ENCODE results near the gene IRGC.

The IRGC gene, protein sequence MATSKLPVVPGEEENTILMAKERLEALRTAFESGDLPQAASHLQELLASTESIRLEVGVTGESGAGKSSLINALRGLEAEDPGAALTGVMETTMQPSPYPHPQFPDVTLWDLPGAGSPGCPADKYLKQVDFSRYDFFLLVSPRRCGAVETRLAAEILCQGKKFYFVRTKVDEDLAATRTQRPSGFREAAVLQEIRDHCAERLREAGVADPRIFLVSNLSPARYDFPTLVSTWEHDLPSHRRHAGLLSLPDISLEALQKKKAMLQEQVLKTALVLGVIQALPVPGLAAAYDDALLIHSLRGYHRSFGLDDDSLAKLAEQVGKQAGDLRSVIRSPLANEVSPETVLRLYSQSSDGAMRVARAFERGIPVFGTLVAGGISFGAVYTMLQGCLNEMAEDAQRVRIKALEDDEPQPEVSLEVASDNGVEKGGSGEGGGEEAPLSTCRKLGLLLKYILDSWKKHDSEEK

DNA sequence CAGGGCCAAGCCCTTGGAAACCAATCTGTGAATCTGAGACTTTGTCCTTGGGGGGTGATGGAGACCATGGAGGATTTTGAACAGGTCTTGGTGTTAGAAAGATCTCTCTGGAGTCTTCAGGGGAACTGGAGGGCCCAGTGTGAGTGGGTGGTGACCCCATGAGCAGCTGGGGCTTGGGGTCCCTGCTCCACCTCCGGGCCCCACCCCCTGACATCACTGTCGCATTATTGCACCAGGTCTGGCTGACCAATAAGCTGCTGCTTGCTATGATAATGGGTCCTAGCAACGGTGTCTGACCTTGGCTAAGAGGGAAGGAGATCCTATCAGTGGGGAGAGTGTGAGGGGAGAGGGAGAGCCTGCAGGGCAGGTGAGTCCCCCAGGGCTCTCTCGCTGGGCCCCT lies at the start of gene IRGC:
Gene IRGC (plus strand): TSS at position 301 of the 400 bp plus-strand sequence. CDS start 2,483 bp downstream, outside the sequence.
- no peak within 1 kb of the TSS for H3K4me3 ChIP-seq (ENCODE audit: low read depth, low read length)
- TF ChIP-seq, protein P1, sequence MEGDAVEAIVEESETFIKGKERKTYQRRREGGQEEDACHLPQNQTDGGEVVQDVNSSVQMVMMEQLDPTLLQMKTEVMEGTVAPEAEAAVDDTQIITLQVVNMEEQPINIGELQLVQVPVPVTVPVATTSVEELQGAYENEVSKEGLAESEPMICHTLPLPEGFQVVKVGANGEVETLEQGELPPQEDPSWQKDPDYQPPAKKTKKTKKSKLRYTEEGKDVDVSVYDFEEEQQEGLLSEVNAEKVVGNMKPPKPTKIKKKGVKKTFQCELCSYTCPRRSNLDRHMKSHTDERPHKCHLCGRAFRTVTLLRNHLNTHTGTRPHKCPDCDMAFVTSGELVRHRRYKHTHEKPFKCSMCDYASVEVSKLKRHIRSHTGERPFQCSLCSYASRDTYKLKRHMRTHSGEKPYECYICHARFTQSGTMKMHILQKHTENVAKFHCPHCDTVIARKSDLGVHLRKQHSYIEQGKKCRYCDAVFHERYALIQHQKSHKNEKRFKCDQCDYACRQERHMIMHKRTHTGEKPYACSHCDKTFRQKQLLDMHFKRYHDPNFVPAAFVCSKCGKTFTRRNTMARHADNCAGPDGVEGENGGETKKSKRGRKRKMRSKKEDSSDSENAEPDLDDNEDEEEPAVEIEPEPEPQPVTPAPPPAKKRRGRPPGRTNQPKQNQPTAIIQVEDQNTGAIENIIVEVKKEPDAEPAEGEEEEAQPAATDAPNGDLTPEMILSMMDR (IDR thresholded peaks at IDR 0.05; ENCODE audit: borderline replicate concordance, insufficient read depth, low read depth, low read length) = no peak

DNA sequence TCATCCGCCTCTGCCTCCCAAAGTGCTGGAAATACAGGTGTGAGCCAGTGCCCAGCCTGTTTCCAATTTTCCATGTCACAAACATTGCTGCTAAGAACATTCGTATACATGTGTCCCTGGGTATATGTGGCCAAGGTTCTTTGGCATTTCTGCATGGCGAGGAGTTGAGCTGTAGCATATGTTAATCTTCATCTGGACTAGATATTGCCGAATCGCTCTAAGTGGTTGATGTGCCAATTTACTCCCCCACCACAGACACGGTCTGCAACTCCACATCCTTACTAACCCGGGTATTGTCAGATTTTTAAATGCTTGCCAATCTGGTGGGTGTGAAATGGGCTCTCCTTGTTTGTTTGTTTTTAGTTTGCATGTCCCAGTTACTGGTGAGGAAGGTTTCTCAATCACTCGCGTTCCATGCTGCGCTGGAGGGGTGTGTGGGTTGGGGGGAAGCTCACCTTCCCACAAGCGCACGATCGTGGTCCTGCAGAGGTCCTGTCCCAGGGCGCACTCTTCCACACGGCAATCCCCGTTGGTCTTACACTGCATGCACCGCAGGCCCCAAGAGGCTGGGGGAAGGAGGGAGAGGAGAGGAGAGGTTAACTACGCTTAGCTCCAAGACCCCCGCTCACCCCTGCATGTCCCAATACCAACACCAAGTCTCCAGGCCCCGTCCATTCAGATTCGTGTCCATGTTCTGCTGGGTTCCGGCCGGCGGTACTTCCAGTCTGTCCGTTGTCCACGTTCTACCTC lies 48.6 kb upstream of the IRGC start:
- H3K4me3 ChIP-seq (ENCODE audit: low read depth, low read length) = no peak overlapping the region
- TF ChIP-seq, protein P1 (IDR thresholded peaks at IDR 0.05; ENCODE audit: borderline replicate concordance, insufficient read depth, low read depth, low read length) = no peak

DNA sequence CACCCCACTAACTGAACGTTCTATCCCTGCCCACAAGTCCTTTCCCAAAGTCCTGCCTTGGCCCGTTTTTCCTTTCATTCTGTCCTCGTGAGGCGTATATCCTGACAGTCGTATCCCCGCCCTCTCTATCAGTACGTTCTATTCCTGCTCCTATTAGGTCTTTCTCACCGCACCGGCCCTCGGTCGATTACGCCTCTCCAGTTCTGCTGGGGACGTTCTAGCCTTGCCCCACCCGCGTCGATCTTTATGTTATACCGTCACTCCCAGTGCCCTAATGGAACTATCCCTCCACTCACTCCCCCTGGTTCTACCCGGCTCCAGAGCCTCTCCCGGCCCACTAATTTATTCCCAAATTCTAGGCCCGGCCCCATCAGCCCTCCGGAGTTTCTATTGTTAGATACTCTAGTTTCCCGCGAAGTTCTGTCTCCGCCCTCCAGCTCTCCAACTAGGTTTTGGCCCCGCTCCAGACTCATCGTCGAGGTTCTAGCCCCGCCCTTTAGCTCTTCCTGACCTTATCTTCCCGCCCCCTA lies 47.9 kb upstream of the IRGC start:
- H3K4me3 ChIP-seq (ENCODE audit: low read depth, low read length) = no peak overlapping the region
- TF ChIP-seq, protein P1 (IDR thresholded peaks at IDR 0.05; ENCODE audit: borderline replicate concordance, insufficient read depth, low read depth, low read length) = no peak

DNA sequence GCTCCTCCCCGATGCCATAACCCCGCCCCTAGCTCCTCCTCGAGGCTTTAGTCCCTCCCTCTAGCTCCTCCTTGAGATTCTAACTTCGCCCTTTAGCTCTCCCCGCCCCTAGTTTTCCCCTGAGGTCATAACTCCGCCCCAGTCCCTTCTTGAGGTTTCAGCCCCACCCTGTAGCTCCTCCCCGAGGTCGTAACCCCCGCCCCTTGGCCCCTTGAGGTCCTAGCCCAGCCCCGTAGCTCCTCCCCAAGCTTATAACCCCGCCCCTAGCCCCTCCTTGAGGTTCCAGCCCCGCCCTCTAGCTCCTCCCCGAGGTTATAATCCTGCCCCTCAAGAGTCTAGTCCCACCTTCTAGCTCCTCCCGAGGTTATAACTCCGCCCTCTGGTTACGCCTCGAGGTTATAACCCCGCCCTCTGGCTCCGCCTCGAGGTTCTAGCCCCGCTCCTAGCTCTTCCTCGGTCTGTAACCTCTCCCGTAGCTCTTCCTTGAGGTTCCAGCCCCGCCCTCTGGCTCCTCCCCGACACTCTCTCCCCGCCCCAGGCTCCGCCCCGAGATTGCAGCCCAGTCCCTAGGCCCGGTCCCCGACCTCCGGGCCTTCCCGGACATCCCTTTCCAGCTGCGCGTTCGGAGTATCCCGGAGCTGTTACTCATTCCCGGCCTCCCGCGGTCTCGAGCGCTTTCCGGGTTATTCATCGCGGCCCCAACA lies 47.3 kb upstream of the IRGC start:
- H3K4me3 ChIP-seq (ENCODE audit: low read depth, low read length) = peak overlapping the region; percentile 36
- TF ChIP-seq, protein P1 (IDR thresholded peaks at IDR 0.05; ENCODE audit: borderline replicate concordance, insufficient read depth, low read depth, low read length) = no peak

DNA sequence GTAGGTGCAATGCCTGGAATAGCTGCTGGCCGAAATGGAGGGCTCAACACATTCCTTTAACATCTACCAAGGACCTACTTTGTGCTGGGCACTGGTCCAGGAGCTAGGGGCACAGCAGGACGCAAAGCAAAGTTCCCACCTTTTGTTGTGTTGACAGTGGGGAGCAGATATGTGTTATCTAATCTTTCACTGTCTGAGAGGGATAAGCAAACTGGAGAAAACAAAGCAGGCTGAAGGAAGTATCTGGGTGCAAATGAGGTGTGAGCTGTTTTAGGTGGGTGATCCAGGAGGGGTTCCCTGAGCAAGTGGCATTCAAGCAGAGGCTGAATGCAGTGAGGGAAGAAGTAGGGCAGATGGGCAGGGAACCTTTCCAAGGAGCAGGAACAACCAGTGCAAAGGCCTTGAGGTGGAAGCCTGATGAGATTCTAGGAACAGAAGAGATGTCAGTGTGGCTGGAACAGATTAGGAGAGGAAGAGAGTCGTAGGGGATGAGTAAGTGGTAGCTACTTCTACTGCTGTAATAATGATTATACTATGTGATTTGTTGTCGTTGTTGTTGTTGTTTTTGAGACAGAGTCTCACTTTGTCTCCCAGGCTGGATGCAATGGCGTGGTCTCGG lies 43.7 kb upstream of the IRGC start:
- H3K4me3 ChIP-seq (ENCODE audit: low read depth, low read length) = no peak overlapping the region
- TF ChIP-seq, protein P1 (IDR thresholded peaks at IDR 0.05; ENCODE audit: borderline replicate concordance, insufficient read depth, low read depth, low read length) = no peak

DNA sequence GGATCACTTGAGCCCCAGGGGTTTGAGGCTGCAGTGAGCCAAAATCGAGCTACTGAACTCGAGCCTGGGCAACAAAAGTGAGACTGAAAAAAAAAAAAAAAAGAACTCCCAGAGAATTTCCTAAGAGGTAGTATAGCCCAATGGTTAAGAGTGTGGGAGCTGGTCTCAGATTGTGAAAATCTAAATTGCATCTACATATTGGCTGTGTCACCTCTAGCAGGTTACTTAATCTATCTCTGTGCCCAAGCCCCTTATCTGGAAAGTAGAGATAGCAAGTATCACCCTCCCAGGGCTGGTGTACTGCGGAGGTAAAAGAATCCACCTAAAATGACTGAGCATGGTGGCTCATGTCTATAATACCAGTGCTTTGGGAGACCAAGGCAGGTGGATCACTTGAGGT lies 42.2 kb upstream of the IRGC start:
- H3K4me3 ChIP-seq (ENCODE audit: low read depth, low read length) = no peak overlapping the region
- TF ChIP-seq, protein P1 (IDR thresholded peaks at IDR 0.05; ENCODE audit: borderline replicate concordance, insufficient read depth, low read depth, low read length) = no peak
